T-helper 1 cell treated with Interleukin-12 subunit alpha and Interleukin-12 subunit beta and Interleukin-4 antibody, amounts not matched to agents 30 μg/mL and 1 μg/mL, for 36 hours (primary cell): Measurements from ENCODE around the gene P4HA2.

ENCODE experiments used
- H3K27ac Mint-ChIP-seq: one replicate; pipeline ENCODE4 v1.8.0; 2021; ENCODE audit warnings: mild to moderate bottlenecking, mixed read lengths
- H3K27me3 Mint-ChIP-seq: one replicate; pipeline ENCODE4 v1.8.0; 2021; ENCODE audit warnings: low read depth, mixed read lengths
- H3K36me3 Mint-ChIP-seq: one replicate; pipeline ENCODE4 v1.8.0; 2021; ENCODE audit warnings: low read depth, mixed read lengths
- H3K4me1 Mint-ChIP-seq: one replicate; pipeline ENCODE4 v1.8.0; 2021; ENCODE audit warnings: low read depth, mixed read lengths
- H3K4me3 Mint-ChIP-seq: one replicate; pipeline ENCODE4 v1.8.0; 2021; ENCODE audit warnings: mild to moderate bottlenecking, moderate library complexity, mixed read lengths
- H3K9me3 Mint-ChIP-seq: one replicate; pipeline ENCODE4 v1.8.0; 2021; ENCODE audit warnings: mixed read lengths

Gene P4HA2

DNA sequence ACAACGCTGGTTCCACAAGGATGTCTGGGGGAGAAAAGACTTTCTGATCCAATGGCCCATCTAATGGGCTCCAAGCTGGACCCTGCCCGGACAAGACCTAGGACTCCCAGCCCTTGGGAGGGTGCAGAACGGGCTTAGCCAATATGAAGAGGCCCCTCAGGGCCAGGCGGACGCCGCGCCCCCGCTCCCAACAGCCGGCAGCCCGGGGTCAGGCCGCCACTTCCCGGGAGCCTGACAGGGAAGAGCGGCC, 493 bp downstream of the P4HA2 start:
- peak overlapping the region; percentile 64 for H3K4me3 Mint-ChIP-seq
- H3K9me3 Mint-ChIP-seq = no peaks in the 10 kb centered on the region
- peaks cover 11% of the 10 kb centered on the region for H3K36me3 Mint-ChIP-seq
- no peak overlapping the region for H3K27ac Mint-ChIP-seq
- H3K4me1 Mint-ChIP-seq = peaks cover 47% of the 10 kb centered on the region
- peaks cover 24% of the 10 kb centered on the region for H3K27me3 Mint-ChIP-seq

DNA sequence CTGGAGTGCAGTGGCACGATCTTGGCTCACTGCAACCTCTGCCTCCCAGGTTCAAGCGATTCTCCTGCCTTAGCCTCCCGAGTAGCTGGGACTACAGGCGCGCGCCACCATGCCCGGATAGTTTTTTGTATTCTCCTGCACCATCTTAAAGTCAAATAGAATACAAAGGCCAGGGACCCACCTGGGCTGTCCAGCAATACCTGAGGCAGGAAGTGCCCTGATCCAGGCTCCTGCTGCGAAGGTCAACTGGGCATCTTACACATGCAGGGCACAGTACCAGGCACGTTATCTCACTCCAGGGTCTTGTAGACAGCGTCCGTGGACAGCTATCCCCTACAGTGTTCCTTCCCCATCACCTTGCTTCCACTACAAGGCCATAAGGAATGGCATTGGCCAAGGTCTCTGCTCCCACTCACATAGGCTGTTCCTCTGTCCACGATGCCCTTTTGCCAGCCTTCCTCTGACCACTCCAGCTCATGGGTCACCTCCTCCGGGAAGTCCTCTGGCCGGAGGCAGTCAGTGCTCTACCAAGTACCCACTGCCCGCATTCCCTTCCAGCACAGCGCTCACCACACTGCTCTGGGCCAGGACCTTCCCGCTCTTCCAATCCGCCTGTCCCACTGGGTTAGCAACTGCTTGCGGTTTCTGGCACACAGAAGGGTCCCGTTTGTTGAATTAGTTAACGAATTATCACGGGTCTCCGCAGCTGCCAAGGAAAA, 978 bp downstream of the P4HA2 start:
- H3K27me3 Mint-ChIP-seq = peaks cover 24% of the 10 kb centered on the region
- no peaks in the 10 kb centered on the region for H3K9me3 Mint-ChIP-seq
- peak overlapping the region; percentile 64 for H3K4me3 Mint-ChIP-seq

DNA sequence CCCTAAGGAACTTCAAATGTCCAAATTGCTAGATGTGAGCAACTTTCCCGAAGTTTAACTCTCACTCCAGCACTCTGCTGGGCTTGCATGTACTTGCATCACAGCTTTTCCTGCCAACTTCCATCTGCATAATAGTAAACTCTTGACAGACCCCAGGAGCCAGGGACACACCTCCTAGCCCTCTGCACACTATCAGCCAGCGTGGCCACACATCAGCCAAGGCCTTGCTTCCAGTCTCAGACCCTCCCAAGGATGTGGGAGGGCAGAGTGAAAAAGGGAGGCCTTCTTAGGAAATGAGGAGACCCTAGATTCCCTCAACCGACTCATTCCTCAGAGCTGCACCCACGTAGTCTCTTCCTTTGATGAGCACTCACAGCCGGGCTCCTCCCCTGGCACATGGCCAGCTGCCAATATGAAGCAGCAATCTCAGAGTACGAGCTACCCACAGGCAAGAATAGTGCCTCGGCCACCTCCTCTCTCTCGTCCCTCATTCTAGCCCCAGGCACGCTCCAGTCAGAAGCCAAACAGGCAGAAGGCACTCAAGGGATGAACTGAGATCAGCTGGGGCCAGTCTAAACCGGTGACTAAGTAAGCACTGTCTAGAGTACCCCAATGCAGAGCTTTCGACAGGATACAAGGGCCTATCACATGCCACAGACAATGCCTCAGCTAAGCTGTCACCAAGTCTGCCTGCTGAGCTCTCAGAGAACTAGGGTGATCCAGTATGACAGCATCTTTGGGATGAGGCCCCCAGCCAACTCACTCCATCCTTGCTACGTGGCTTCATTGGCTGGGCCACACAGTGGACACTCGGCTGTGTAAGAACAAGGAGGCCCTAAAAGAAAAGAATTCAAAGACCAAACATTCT, 2.3 kb downstream of the P4HA2 start:
- H3K4me3 Mint-ChIP-seq = peak overlapping the region; percentile 33
- no peak overlapping the region for H3K27ac Mint-ChIP-seq
- H3K27me3 Mint-ChIP-seq = peaks cover 18% of the 10 kb centered on the region
- peaks cover 11% of the 10 kb centered on the region for H3K36me3 Mint-ChIP-seq
- no peaks in the 10 kb centered on the region for H3K9me3 Mint-ChIP-seq
- H3K4me1 Mint-ChIP-seq = peaks cover 36% of the 10 kb centered on the region

More for the DNA sequence above, 978 bp downstream of the P4HA2 start:
- Mint-ChIP-seq H3K27ac (no peak overlapping the region), H3K4me1 (peaks cover 45% of the 10 kb centered on the region), H3K36me3 (peaks cover 11% of the 10 kb centered on the region)

DNA sequence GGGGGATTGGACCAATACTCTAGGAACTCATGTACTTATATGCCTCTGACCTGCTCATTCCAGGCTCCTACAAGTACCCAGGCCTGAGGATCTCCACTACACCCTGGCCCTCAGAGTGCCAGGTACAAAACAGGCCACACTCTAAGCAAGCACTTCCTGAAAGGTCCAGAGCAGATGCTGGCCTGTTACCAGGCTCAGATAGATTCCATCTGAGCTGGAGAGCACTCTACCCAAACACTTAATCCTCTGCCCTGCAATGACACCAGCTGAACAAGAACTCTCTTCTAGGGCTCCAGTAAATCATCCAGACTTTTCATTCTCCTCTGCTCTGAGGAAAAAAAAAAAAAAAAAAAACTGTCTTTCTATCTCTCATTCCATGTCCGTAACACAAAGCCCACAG, 2.9 kb downstream of the P4HA2 start:
- no peak overlapping the region for H3K27ac Mint-ChIP-seq
- no peaks in the 10 kb centered on the region for H3K9me3 Mint-ChIP-seq
- no peak overlapping the region for H3K4me3 Mint-ChIP-seq
- H3K27me3 Mint-ChIP-seq = peaks cover 14% of the 10 kb centered on the region
- H3K36me3 Mint-ChIP-seq = peaks cover 11% of the 10 kb centered on the region
- peaks cover 32% of the 10 kb centered on the region for H3K4me1 Mint-ChIP-seq

DNA sequence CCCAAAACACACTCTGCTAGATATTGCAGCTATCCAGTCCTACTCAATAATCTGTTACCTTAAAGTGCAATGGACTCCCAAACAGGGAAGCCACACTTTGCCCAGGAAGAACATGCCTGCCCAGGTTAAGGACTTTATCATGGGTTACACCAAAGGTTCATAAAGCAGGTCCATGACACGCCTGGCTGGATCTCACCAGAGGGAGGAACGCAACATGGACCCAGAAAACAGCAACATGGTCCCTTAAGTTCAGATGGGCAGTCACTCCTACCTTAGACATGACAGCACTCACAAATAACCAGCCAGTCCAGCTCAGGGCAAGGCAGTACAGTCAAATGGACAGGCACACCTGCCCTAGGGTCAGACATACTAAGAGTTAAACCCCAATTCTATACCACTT, 3.8 kb downstream of the P4HA2 start:
- H3K36me3 Mint-ChIP-seq = peaks cover 11% of the 10 kb centered on the region
- H3K27ac Mint-ChIP-seq = no peak overlapping the region
- H3K9me3 Mint-ChIP-seq = no peaks in the 10 kb centered on the region
- no peak overlapping the region for H3K4me3 Mint-ChIP-seq
- H3K27me3 Mint-ChIP-seq = peaks cover 6% of the 10 kb centered on the region
- H3K4me1 Mint-ChIP-seq = peaks cover 26% of the 10 kb centered on the region

DNA sequence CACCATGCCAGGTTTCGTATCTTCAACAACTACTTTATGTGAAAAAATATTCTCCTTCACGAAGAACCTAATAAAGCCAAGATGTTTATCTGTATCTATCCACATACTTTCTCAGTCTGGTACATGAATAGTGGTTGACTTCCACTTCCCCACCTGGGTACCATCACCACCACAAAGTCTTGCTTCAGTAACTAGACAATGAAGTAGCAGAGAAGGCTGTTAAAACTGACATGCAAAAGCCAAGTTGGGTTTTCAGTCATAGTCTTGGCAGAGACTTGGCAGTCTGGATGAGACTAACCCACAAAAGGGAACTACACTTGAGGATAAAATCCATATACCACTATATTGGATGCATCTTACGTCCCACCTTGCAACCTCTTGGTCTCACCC, 5.0 kb downstream of the P4HA2 start:
- Mint-ChIP-seq H3K27me3 (peaks cover 5% of the 10 kb centered on the region), H3K27ac (no peak overlapping the region), H3K4me1 (peaks cover 26% of the 10 kb centered on the region), H3K36me3 (peaks cover 11% of the 10 kb centered on the region), H3K9me3 (no peaks in the 10 kb centered on the region), H3K4me3 (no peak overlapping the region)

DNA sequence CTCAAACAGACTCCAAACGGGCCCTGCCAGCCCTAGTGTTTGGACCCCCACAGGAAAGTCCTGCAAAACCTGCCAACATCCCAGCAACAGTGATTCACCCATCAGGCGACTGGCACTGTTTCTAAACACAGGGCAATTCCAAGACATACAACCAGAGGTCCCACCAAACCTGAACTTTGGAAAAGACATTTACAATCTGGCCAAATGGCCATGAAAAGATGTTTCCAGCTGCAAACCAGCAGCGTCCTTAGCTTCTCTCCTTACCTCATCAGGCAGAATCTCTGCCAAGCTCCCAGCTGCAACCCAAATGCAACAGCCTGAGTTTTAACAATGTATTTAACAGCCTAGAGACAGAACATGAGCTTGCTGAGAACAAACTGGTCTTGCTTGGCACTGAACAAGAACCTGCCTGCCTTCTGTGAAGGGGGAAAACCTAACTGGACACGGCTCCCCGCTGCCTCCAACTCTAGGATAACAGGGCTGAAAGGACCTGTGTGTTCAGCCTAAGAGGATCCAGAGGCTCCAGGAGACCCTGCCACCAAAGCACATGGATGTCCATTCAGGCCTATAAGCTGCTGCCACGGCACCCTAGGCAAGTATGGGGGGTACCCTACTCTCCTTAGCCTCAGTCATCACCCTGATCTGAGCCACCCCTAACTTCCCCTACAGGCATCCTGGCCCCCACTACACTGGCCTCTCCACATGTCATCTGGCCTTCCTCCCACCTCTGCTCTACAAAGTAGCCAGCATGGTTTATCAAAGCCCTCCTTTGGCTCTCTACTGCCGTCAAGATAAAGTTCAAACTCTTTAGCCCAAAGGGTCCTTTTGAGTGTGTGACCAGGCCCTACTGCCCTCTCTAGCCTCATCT, 5.6 kb downstream of the P4HA2 start:
- Mint-ChIP-seq H3K36me3 (peaks cover 15% of the 10 kb centered on the region), H3K4me1 (peaks cover 25% of the 10 kb centered on the region), H3K9me3 (no peaks in the 10 kb centered on the region), H3K27me3 (peaks cover 4% of the 10 kb centered on the region), H3K4me3 (no peak overlapping the region), H3K27ac (no peak overlapping the region)

DNA sequence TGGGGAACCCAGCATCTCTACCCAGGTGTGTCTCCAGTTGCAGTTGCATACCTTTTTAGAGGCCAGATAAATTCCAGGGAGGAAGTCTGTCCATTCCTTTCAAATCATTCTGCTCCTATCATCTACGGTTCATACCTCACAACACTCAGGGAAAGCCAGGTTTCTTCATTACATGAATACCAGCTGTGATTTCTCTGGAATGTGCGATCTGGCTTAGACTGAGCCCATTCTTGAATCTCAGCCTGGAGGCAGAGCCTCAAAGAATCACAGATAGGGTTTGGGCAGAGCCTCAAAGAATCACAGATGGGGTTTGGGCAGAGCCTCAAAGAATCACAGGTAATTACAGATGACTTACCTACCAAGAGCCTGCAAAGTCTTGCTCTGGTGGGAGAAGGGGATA, 7.2 kb downstream of the P4HA2 start:
- Mint-ChIP-seq H3K36me3 (peaks cover 21% of the 10 kb centered on the region), H3K4me1 (peaks cover 20% of the 10 kb centered on the region), H3K27ac (no peak overlapping the region), H3K9me3 (no peaks in the 10 kb centered on the region), H3K27me3 (no peaks in the 10 kb centered on the region), H3K4me3 (no peak overlapping the region)

DNA sequence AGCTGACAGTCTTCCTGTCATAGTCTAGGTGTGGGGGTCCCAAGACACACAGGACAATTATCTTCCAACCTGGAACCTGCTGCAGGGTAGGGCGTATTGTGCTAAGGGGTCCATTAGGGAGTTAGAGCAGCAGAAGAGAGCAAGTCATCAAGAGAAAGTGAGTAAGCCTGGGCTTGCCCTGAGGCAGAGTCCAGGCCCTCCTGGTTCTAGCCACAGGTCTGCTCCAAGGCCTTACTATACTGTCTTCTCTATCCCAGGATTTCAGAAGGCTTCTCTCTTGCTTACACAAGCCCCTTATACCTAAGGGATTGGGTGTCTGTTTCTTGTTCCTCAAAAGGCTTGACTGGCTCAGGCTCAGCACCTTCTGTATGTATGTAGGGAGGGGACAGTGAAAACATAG, 7.7 kb downstream of the P4HA2 start:
- Mint-ChIP-seq H3K4me3 (no peak overlapping the region), H3K36me3 (peaks cover 19% of the 10 kb centered on the region), H3K27me3 (no peaks in the 10 kb centered on the region), H3K9me3 (no peaks in the 10 kb centered on the region), H3K27ac (no peak overlapping the region), H3K4me1 (peaks cover 15% of the 10 kb centered on the region)

DNA sequence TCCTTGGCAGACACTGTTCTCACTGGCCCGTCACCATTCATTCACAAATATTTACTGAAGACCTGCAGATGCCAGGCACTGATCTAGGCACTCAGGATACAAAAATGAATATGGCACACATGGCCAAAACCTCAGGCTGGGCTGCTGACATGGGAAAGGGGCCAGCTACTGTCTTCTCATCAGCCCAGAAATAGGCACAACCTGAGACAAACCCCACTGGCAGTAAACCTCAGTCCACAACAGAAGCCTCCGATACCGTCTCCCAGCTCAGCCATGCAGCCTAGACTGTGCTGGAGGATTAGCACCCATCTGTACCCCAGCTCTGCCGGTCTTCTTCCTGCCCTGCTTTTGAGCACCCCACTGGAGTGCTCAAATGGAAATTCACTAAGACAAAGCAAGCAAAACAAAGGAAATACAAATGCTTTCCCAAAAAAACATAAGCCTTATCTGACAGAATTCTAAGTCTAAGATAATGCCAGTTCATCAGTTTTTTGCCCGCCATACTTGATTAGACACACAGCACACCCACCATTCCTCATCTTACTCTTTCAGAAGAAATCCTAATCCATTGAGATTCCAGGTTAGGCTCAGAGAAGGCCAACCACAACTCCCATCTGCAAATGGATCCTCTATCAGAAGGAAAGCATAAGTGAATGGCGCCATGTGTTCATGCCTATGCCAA, 8.2 kb downstream of the P4HA2 start:
- peaks cover 20% of the 10 kb centered on the region for H3K36me3 Mint-ChIP-seq
- H3K27me3 Mint-ChIP-seq = no peaks in the 10 kb centered on the region
- H3K9me3 Mint-ChIP-seq = no peaks in the 10 kb centered on the region
- H3K4me3 Mint-ChIP-seq = no peak overlapping the region
- H3K4me1 Mint-ChIP-seq = peaks cover 11% of the 10 kb centered on the region
- no peak overlapping the region for H3K27ac Mint-ChIP-seq

DNA sequence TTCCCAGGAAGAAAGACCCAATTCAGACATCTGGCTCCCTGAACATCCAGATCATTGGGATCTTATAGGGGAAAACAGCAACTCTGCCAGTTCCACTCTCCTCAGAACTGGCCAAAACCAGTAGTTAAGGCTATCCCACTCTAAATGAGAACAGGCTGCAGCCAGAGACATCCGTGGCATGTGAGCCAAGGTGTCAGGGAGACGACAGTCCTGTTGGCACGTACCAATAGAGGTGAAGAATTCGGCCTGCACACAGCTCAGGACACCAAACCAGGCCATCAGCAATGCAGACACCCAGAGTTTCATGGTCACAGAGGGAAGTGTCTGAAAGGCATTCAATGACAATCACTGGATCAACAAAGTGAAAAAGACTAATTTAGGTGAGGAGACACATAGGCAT, 9.3 kb downstream of the P4HA2 start:
- no peak overlapping the region for H3K27ac Mint-ChIP-seq
- H3K9me3 Mint-ChIP-seq = no peaks in the 10 kb centered on the region
- peaks cover 1% of the 10 kb centered on the region for H3K4me1 Mint-ChIP-seq
- H3K4me3 Mint-ChIP-seq = no peak overlapping the region
- H3K36me3 Mint-ChIP-seq = peaks cover 15% of the 10 kb centered on the region
- H3K27me3 Mint-ChIP-seq = no peaks in the 10 kb centered on the region

DNA sequence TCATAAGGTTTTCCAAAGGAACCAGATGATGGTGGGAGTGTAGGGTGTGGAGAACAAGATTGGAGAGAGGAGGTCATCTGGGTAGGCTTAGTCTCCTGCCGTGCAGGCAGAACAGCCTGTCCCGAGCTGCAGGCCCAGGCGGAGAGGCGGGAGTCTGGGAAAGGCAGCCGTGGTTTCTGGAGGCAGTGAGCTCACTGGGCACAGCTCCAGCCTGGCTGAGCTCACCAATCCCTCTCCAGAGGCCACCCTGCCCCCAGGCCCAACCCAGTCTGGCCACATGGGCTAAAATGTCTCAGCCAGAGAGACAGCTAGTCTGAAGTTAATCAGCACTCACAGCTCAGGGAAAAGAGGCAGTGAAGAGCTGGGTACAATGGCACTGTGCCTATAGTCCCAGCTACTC, 12.3 kb downstream of the P4HA2 start:
- Mint-ChIP-seq H3K36me3 (peaks cover 15% of the 10 kb centered on the region), H3K27ac (no peak overlapping the region), H3K27me3 (no peaks in the 10 kb centered on the region), H3K9me3 (no peaks in the 10 kb centered on the region), H3K4me1 (no peaks in the 10 kb centered on the region), H3K4me3 (no peak overlapping the region)

DNA sequence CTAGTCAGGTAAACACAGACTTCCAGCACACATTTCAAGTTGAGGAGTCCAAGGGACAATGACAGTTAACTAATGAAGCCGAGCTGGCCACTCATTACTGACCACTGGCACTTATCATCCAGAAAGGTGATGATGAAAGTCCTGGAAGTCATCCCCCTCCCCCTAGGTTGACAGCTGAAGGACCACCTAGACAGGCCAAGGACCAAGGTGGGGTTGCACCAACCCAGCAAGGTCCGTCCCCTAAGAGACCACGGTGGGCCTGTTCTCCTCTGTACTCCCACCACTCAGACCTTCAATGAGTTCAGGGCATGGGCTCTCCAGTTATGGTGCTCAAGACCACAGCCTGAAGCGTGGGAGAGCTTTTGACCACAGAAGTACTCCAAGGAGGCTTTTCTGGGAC, 13.2 kb downstream of the P4HA2 start:
- H3K4me3 Mint-ChIP-seq = no peak overlapping the region
- H3K27me3 Mint-ChIP-seq = no peaks in the 10 kb centered on the region
- no peak overlapping the region for H3K27ac Mint-ChIP-seq
- peaks cover 15% of the 10 kb centered on the region for H3K36me3 Mint-ChIP-seq
- no peaks in the 10 kb centered on the region for H3K4me1 Mint-ChIP-seq
- no peaks in the 10 kb centered on the region for H3K9me3 Mint-ChIP-seq

DNA sequence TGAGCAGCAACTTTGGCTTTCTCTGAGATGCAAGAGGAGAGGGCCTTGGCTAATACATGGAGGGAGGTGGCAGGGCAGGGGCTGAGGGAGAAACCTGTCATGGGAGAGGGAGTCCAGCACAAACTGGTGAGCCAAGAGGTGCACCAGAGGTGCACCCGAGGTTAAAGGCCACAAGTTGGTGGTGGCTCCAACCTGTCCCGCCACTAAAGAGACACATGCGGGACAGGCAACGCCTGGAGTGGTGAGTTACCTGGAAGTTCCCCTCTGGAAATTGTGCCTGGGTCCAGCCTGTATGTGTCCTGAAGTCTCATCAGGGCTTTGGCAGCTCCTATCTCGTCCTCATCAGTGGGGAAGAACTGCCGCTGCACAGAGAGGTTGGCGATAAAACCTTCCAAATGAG, 14.0 kb downstream of the P4HA2 start:
- peaks cover 15% of the 10 kb centered on the region for H3K36me3 Mint-ChIP-seq
- no peaks in the 10 kb centered on the region for H3K27me3 Mint-ChIP-seq
- H3K4me3 Mint-ChIP-seq = no peak overlapping the region
- H3K27ac Mint-ChIP-seq = no peak overlapping the region
- no peaks in the 10 kb centered on the region for H3K9me3 Mint-ChIP-seq
- no peaks in the 10 kb centered on the region for H3K4me1 Mint-ChIP-seq
